ENCODE results near the gene MAGOHB. TPM values are rescaled to one million over a fixed set of nuclear protein-coding genes. Genes with fewer than 3 reads are reported as not detected.

The MAGOHB gene
- total RNA-seq, 3 donors from 2014 or later, result 10.9 to 34.1 (median 17.4) TPM

- no peaks in the 10 kb centered on the region for H3K27me3 ChIP-seq
- no peak overlapping the region for H3K4me3 ChIP-seq
- no peaks in the 10 kb centered on the region for H3K9me3 ChIP-seq
- intact Hi-C loops (cut with DNase I; ENCODE audit: low total_unique reads), result no loop called here
- TF ChIP-seq CTCF (IDR thresholded peaks at IDR 0.05), result no peak
- no peak for TF ChIP-seq POLR2A (IDR thresholded peaks at IDR 0.05)
- TF ChIP-seq POLR2AphosphoS5 (IDR thresholded peaks at IDR 0.05), result no peak
- no peak overlapping the region for H3K27ac ChIP-seq
- no peaks in the 10 kb centered on the region for H3K36me3 ChIP-seq
- no peaks in the 10 kb centered on the region for H3K4me1 ChIP-seq
- DNase-seq (ENCODE audit: low spot score in 2 of 2), result no peak
These were observed 55.6 kb downstream of the MAGOHB start for GRCh38 chr12:10557766-10558165.

GRCh38 chr12:10557329-10557728, 56.1 kb downstream of the MAGOHB start:
- H3K36me3 ChIP-seq, result no peaks in the 10 kb centered on the region
- H3K27me3 ChIP-seq, result no peaks in the 10 kb centered on the region
- TF ChIP-seq POLR2AphosphoS5 (IDR thresholded peaks at IDR 0.05), result no peak
- no peak for TF ChIP-seq POLR2A (IDR thresholded peaks at IDR 0.05)
- no peak for TF ChIP-seq CTCF (IDR thresholded peaks at IDR 0.05)
- H3K9me3 ChIP-seq, result no peaks in the 10 kb centered on the region
- DNase-seq (ENCODE audit: low spot score in 2 of 2), result no peak
- no peaks in the 10 kb centered on the region for H3K4me1 ChIP-seq
- H3K4me3 ChIP-seq, result no peak overlapping the region
- intact Hi-C loops (cut with DNase I; ENCODE audit: low total_unique reads), result no loop called here
- no peak overlapping the region for H3K27ac ChIP-seq

DNA sequence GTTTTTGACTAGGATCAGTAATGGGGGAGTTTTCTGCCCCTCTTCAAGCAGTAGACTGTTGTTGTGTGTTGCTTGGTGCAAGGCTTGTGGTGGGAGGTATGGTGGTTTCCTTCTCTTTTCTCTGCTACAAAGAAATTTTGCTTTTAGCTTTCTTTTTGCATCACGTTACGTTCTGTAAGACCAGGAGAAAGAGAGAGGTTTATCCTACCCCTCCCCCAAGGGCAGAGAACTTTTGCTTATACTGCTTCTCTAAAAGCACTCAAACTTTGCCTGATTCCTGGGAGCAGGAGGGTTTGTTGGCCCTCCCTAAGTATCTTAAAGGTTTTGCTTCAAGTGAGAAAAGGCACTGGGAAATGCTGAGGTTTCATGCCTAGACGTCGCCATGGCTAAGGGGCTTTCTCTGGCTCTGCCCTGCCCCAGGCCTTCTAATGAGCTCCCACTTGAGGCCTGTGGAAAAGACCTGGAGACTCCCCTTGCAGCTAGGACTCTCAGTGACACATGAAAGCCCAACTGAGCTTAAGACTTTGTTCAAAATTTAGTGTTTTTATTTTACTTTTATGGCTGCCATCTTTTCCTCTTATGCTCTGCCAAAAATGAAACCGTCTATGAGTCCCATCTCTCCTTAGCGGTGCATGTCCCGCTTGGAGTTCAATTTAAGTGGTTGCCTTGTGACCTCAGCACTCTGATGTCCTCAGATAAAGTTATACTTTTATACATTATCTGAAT, 58.5 kb downstream of the MAGOHB start:
- intact Hi-C loops (cut with DNase I; ENCODE audit: low total_unique reads), result no loop called here
- no peak overlapping the region for H3K4me3 ChIP-seq
- H3K27ac ChIP-seq, result no peak overlapping the region
- H3K9me3 ChIP-seq, result peaks cover 4 to 6% of the 10 kb centered on the region in 2 donors
- no peaks in the 10 kb centered on the region for H3K27me3 ChIP-seq
- no peak for DNase-seq (ENCODE audit: low spot score in 2 of 2)
- H3K4me1 ChIP-seq, result no peaks in the 10 kb centered on the region
- no peaks in the 10 kb centered on the region for H3K36me3 ChIP-seq
- TF ChIP-seq POLR2A (IDR thresholded peaks at IDR 0.05), result no peak
- no peak for TF ChIP-seq CTCF (IDR thresholded peaks at IDR 0.05)
- no peak for TF ChIP-seq POLR2AphosphoS5 (IDR thresholded peaks at IDR 0.05)

- no peak for DNase-seq (ENCODE audit: low spot score in 2 of 2)
- intact Hi-C loops (cut with DNase I; ENCODE audit: low total_unique reads), result no loop called here
- no peaks in the 10 kb centered on the region for H3K27me3 ChIP-seq
- no peaks in the 10 kb centered on the region for H3K36me3 ChIP-seq
- no peak overlapping the region for H3K27ac ChIP-seq
- peaks cover 4 to 6% of the 10 kb centered on the region in 2 donors for H3K9me3 ChIP-seq
- TF ChIP-seq POLR2AphosphoS5 (IDR thresholded peaks at IDR 0.05) (no peak), POLR2A (IDR thresholded peaks at IDR 0.05) (no peak)
- H3K4me1 ChIP-seq, result no peaks in the 10 kb centered on the region
- H3K4me3 ChIP-seq, result no peak overlapping the region
These were observed 59.1 kb downstream of the MAGOHB start for GRCh38 chr12:10554228-10554755.

Other genes with a start within 250 kb of the MAGOHB start
- 1 to 10 TPM; 2.6 to 7.0 (median 3.8) TPM for gene KLRK1, start 223.6 kb downstream of the MAGOHB start, total RNA-seq
- 1 to 10 TPM in 1 of 3 donors, under 1 TPM in 1, not detected in 1; 0.66 to 1.5 TPM for gene KLRC4, start 203.9 kb downstream of the MAGOHB start, total RNA-seq
- gene KLRC3, start 193.0 kb downstream of the MAGOHB start, total RNA-seq, result not detected
- gene KLRC2, start 177.6 kb downstream of the MAGOHB start, total RNA-seq, result 1 to 10 TPM; 1.6 to 2.1 (median 2.0) TPM
- 1 to 10 TPM in 2 of 3 donors, under 1 TPM in 1; 0.48 to 8.3 (median 3.3) TPM for gene KLRC1, start 160.2 kb downstream of the MAGOHB start, total RNA-seq
- under 1 TPM in 2 of 3 donors, not detected in 1; 0.33 to 0.48 TPM for gene EIF2S3B, start 107.7 kb downstream of the MAGOHB start, total RNA-seq
- gene STYK1, start 60.4 kb upstream of the MAGOHB start, total RNA-seq, result 1 to 10 TPM in 2 of 3 donors, under 1 TPM in 1; 0.32 to 4.9 (median 3.5) TPM
- gene YBX3, start 109.7 kb upstream of the MAGOHB start, total RNA-seq, result 100 to 1,000 TPM; 262 to 381 (median 290) TPM
- not detected for gene TAS2R7, start 189.0 kb upstream of the MAGOHB start, total RNA-seq
- gene TAS2R8, start 193.7 kb upstream of the MAGOHB start, total RNA-seq, result under 1 TPM in 1 of 3 donors, not detected in 2; 0.48 TPM
- not detected for gene TAS2R9, start 196.6 kb upstream of the MAGOHB start, total RNA-seq
- gene TAS2R10, start 212.7 kb upstream of the MAGOHB start, total RNA-seq, result 1 to 10 TPM; 1.3 to 1.6 (median 1.3) TPM
- 10 to 100 TPM in 1 of 3 donors, 1 to 10 TPM in 2; 2.4 to 18.0 (median 10.0) TPM for gene PRR4, start 235.9 kb upstream of the MAGOHB start, total RNA-seq